ENCODE data around the gene RSPH3. TPM values are rescaled to one million over a fixed set of nuclear protein-coding genes. Genes with fewer than 3 reads are reported as not detected.

RSPH3 gene
- polyA plus RNA-seq, 1 experiment = 2.0 TPM

GRCh38 chr6:159023893-159024292 is 23.9 kb upstream of the RSPH3 start:
- Histone ChIP-seq H3K9me3 (ENCODE audit: control insufficient read depth, insufficient read depth, low read length) (peaks cover 7% of the 10 kb centered on the region), H3K4me3 (ENCODE audit: low read depth, low read length) (no peak overlapping the region), H3K27me3 (ENCODE audit: control insufficient read depth, insufficient read depth, low read length) (no peaks in the 10 kb centered on the region), H3K27ac (ENCODE audit: low read depth, low read length) (no peak overlapping the region)
- ChIA-PET CTCF (no interaction called here), POLR2A (no interaction called here)
- no peak for DNase-seq (ENCODE audit: low read depth, low spot score)
- TF ChIP-seq CTCF (IDR thresholded peaks at IDR 0.05; ENCODE audit: low read depth, low read length) = no peak

- peaks cover 7% of the 10 kb centered on the region for H3K9me3 ChIP-seq (ENCODE audit: control insufficient read depth, insufficient read depth, low read length)
- H3K4me3 ChIP-seq (ENCODE audit: low read depth, low read length) = no peak overlapping the region
- DNase-seq (ENCODE audit: low read depth, low spot score) = no peak
- H3K27ac ChIP-seq (ENCODE audit: low read depth, low read length) = no peak overlapping the region
- no peaks in the 10 kb centered on the region for H3K27me3 ChIP-seq (ENCODE audit: control insufficient read depth, insufficient read depth, low read length)
- ChIA-PET POLR2A (no interaction called here), CTCF (no interaction called here)
- TF ChIP-seq CTCF (IDR thresholded peaks at IDR 0.05; ENCODE audit: low read depth, low read length) = no peak
These were observed 20.0 kb upstream of the RSPH3 start for GRCh38 chr6:159020011-159020410.

- no peak for TF ChIP-seq CTCF (IDR thresholded peaks at IDR 0.05; ENCODE audit: low read depth, low read length)
- no peaks in the 10 kb centered on the region for H3K27me3 ChIP-seq (ENCODE audit: control insufficient read depth, insufficient read depth, low read length)
- DNase-seq (ENCODE audit: low read depth, low spot score) = no peak
- ChIA-PET CTCF (interaction anchor here (0.6 to 2.3 kb wide), 7 partner anchors 9 to 340 kb away, joined by 3 to 8 read pairs (median 4); no protein-coding TSS in a partner anchor), POLR2A (no interaction called here)
- H3K9me3 ChIP-seq (ENCODE audit: control insufficient read depth, insufficient read depth, low read length) = no peaks in the 10 kb centered on the region
- H3K27ac ChIP-seq (ENCODE audit: low read depth, low read length) = no peak overlapping the region
- no peak overlapping the region for H3K4me3 ChIP-seq (ENCODE audit: low read depth, low read length)
These were observed 18.0 kb upstream of the RSPH3 start for GRCh38 chr6:159017757-159018559.

GRCh38 chr6:159014406-159014805 is 14.4 kb upstream of the RSPH3 start:
- Histone ChIP-seq H3K27ac (ENCODE audit: low read depth, low read length) (no peak overlapping the region), H3K4me3 (ENCODE audit: low read depth, low read length) (no peak overlapping the region), H3K27me3 (ENCODE audit: control insufficient read depth, insufficient read depth, low read length) (no peaks in the 10 kb centered on the region), H3K9me3 (ENCODE audit: control insufficient read depth, insufficient read depth, low read length) (no peaks in the 10 kb centered on the region)
- CTCF ChIA-PET = no interaction called here
- TF ChIP-seq CTCF (IDR thresholded peaks at IDR 0.05; ENCODE audit: low read depth, low read length) = no peak
- POLR2A ChIA-PET = no interaction called here
- DNase-seq (ENCODE audit: low read depth, low spot score) = no peak

- ChIA-PET CTCF (interaction anchor here (0.5 to 0.7 kb wide), 2 partner anchors 83 to 642 kb away, joined by 3 to 6 read pairs; no protein-coding TSS in a partner anchor), POLR2A (no interaction called here)
- DNase-seq (ENCODE audit: low read depth, low spot score) = no peak
- Histone ChIP-seq H3K4me3 (ENCODE audit: low read depth, low read length) (no peak overlapping the region), H3K27me3 (ENCODE audit: control insufficient read depth, insufficient read depth, low read length) (no peaks in the 10 kb centered on the region), H3K27ac (ENCODE audit: low read depth, low read length) (no peak overlapping the region), H3K9me3 (ENCODE audit: control insufficient read depth, insufficient read depth, low read length) (no peaks in the 10 kb centered on the region)
- no peak for TF ChIP-seq CTCF (IDR thresholded peaks at IDR 0.05; ENCODE audit: low read depth, low read length)
These were observed 13.2 kb upstream of the RSPH3 start for GRCh38 chr6:159013229-159013628.

Measured in AG04450 (cell line).